ENCODE results near the gene CALD1.

CALD1 gene

DNA sequence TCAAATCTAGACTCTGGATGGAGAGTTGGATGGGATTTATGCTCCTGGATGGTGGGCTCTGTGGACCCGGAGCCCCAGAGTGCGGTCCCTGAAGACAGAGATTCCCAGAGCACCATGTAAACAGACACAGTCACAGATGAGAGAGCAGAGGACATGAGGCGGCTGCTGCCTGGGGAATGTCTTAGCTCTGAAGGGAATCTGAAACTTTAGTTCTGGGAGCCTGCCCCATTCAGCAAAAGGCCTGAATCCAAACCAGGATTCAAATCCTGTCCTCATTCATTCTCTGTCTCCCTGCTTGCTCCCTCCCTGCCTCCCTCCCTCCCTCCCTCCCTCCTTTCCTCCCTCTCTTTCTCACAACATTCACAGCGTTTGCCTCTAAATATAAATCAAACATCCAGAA is 49.5 kb upstream of the CALD1 start (continued):
- no peak for TF ChIP-seq PRDM6 (tag by site-specific recombination; IDR thresholded peaks at IDR 0.05)

DNA sequence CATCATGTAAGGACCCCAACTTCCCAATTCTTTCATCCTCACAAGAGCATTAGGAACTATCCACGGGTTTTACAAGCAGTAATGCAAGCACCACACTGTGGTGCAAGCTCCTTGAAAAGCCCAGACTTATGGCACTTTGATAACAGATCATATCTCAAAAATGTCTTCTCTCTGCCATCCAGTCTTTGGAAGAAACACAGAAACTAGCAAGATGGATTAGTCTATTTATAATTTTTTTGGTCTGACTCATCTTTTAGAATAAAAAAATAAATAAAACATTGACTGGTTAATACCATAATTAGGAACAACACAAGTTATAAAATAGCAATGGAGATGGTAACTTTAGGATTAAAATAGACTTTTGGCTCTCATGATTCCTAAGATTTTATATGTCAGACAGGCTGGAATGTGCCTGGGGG is 49.0 kb upstream of the CALD1 start:
- Histone ChIP-seq H3K36me3 (ENCODE audit: control insufficient read depth in 2 of 2, insufficient read depth in 1 of 2, low read length in 2 of 2) (no peaks in the 10 kb centered on the region), H3K4me1 (ENCODE audit: control insufficient read depth, insufficient read depth, low read length) (no peaks in the 10 kb centered on the region), H3K27ac (ENCODE audit: extremely low read depth, low read depth, low read length) (no peak overlapping the region), H3K9me3 (ENCODE audit: control insufficient read depth, insufficient read depth, low read depth, low read length) (no peaks in the 10 kb centered on the region), H3K4me3 (ENCODE audit: low read depth, low read length) (no peak overlapping the region)
- no peak for TF ChIP-seq ZNF777 (tag by site-specific recombination; IDR thresholded peaks at IDR 0.05; ENCODE audit: borderline replicate concordance)
- TF ChIP-seq ZNF157 (tag by site-specific recombination; IDR thresholded peaks at IDR 0.05) = no peak
- TF ChIP-seq ZNF571 (tag by site-specific recombination; IDR thresholded peaks at IDR 0.05) = no peak
- TF ChIP-seq ZNF211 (tag by site-specific recombination; IDR thresholded peaks at IDR 0.05; ENCODE audit: low read depth) = no peak
- TF ChIP-seq ZNF555 (tag by site-specific recombination; conservative IDR thresholded peaks at IDR 0.05) = no peak
- no peak for TF ChIP-seq TCF7L2 (IDR thresholded peaks at IDR 0.05; ENCODE audit: borderline replicate concordance, low read depth, low read length)
- TF ChIP-seq RBAK (tag by site-specific recombination; IDR thresholded peaks at IDR 0.05) = no peak
- TF ChIP-seq BCL11B (tag by site-specific recombination; IDR thresholded peaks at IDR 0.05; ENCODE audit: low read depth) = no peak
- no peak for TF ChIP-seq ZNF133 (tag by site-specific recombination; IDR thresholded peaks at IDR 0.05)
- no peak for TF ChIP-seq ZNF558 (tag by site-specific recombination; IDR thresholded peaks at IDR 0.05)
- TF ChIP-seq KLF7 (tag by site-specific recombination; IDR thresholded peaks at IDR 0.05; ENCODE audit: borderline replicate concordance) = no peak
- TF ChIP-seq, protein P1, sequence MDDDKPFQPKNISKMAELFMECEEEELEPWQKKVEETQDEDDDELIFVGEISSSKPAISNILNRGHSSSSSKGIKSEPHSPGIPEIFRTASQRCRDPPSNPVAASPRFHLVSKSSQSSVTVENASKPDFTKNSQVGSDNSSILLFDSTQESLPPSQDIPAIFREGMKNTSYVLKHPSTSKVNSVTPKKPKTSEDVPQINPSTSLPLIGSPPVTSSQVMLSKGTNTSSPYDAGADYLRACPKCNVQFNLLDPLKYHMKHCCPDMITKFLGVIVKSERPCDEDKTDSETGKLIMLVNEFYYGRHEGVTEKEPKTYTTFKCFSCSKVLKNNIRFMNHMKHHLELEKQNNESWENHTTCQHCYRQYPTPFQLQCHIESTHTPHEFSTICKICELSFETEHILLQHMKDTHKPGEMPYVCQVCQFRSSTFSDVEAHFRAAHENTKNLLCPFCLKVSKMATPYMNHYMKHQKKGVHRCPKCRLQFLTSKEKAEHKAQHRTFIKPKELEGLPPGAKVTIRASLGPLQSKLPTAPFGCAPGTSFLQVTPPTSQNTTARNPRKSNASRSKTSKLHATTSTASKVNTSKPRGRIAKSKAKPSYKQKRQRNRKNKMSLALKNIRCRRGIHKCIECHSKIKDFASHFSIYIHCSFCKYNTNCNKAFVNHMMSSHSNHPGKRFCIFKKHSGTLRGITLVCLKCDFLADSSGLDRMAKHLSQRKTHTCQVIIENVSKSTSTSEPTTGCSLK (tag by site-specific recombination; IDR thresholded peaks at IDR 0.05) = no peak
- TF ChIP-seq MEIS1 (CRISPR knock-in tag; IDR thresholded peaks at IDR 0.05; ENCODE audit: borderline replicate concordance) = no peak
- TF ChIP-seq, protein P2, sequence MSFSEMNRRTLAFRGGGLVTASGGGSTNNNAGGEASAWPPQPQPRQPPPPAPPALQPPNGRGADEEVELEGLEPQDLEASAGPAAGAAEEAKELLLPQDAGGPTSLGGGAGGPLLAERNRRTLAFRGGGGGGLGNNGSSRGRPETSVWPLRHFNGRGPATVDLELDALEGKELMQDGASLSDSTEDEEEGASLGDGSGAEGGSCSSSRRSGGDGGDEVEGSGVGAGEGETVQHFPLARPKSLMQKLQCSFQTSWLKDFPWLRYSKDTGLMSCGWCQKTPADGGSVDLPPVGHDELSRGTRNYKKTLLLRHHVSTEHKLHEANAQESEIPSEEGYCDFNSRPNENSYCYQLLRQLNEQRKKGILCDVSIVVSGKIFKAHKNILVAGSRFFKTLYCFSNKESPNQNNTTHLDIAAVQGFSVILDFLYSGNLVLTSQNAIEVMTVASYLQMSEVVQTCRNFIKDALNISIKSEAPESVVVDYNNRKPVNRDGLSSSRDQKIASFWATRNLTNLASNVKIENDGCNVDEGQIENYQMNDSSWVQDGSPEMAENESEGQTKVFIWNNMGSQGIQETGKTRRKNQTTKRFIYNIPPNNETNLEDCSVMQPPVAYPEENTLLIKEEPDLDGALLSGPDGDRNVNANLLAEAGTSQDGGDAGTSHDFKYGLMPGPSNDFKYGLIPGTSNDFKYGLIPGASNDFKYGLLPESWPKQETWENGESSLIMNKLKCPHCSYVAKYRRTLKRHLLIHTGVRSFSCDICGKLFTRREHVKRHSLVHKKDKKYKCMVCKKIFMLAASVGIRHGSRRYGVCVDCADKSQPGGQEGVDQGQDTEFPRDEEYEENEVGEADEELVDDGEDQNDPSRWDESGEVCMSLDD (tag by site-specific recombination; IDR thresholded peaks at IDR 0.05) = no peak
- no peak for TF ChIP-seq ZNF701 (tag by site-specific recombination; IDR thresholded peaks at IDR 0.05)
- no peak for TF ChIP-seq ZNF366 (tag by site-specific recombination; conservative IDR thresholded peaks at IDR 0.05)
- TF ChIP-seq, protein P3, sequence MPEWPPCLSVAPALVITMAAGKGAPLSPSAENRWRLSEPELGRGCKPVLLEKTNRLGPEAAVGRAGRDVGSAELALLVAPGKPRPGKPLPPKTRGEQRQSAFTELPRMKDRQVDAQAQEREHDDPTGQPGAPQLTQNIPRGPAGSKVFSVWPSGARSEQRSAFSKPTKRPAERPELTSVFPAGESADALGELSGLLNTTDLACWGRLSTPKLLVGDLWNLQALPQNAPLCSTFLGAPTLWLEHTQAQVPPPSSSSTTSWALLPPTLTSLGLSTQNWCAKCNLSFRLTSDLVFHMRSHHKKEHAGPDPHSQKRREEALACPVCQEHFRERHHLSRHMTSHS (tag by site-specific recombination; IDR thresholded peaks at IDR 0.05) = no peak
- TF ChIP-seq ZNF138 (tag by site-specific recombination; IDR thresholded peaks at IDR 0.05; ENCODE audit: borderline replicate concordance) = no peak
- TF ChIP-seq REPIN1 (tag by site-specific recombination; IDR thresholded peaks at IDR 0.05; ENCODE audit: low read depth) = no peak
- TF ChIP-seq ZNF24 (tag by site-specific recombination; IDR thresholded peaks at IDR 0.05) = no peak
- CTCF ChIA-PET = no interaction called here
- POLR2A ChIA-PET = no interaction called here

Data from HEK293 (cell line).